Suppressor macrophage treated with lipopolysaccharide for 1 hour (primary cell): ENCODE measurements around the gene CCDC190.
"Not testable (repeated sequence)": the region's sequence is repeated elsewhere in the genome, so short reads cannot be mapped to it uniquely, and the experiment has no call there.

Experiments
- DNase-seq, 3 donors: peaks; one replicate each; pipeline ENCODE4 v3.0.0-alpha.2; 2020 to 2022

The CCDC190 gene

GRCh38 chr1:162823771-162824525 lies 37.0 kb downstream of the CCDC190 start:
- DNase-seq, result no peak

GRCh38 chr1:162823231-162823630 lies 37.7 kb downstream of the CCDC190 start:
- DNase-seq, result no peak

GRCh38 chr1:162822391-162823200 lies 38.4 kb downstream of the CCDC190 start:
- no peak for DNase-seq

GRCh38 chr1:162818666-162819065 lies 42.3 kb downstream of the CCDC190 start:
- not testable (repeated sequence) for DNase-seq

GRCh38 chr1:162818136-162818535 lies 42.8 kb downstream of the CCDC190 start:
- not testable (repeated sequence) for DNase-seq

- not testable (repeated sequence) for DNase-seq
These were observed 48.6 kb downstream of the CCDC190 start for GRCh38 chr1:162812357-162812756.

GRCh38 chr1:162807503-162807902 lies 53.5 kb downstream of the CCDC190 start:
- not testable (repeated sequence) for DNase-seq
